Liver (tissue), 3 donors: ENCODE data around the gene ELP5.

Source experiments
- ATF3 ChIP-seq: IDR thresholded peaks from 2 replicates; pipeline ENCODE4 v1.6.1; 2016; ENCODE audit warnings: antibody characterized with exemption
- CTCF ChIP-seq: fragments of 150-350 bp; IDR thresholded peaks from 2 replicates; pipeline ENCODE4 v1.5.1; 2017; ENCODE audit warnings: improper control_type of control experiment, low read depth, low read length; ENCODE audit not compliant: missing input control
- EGR1 ChIP-seq, 2 donors: IDR thresholded peaks; 2 replicates each; pipeline ENCODE4 v1.6.1; 2016 to 2018; ENCODE audit warnings: antibody characterized with exemption in 2 of 2, low read depth in 2 of 2
- GABPA ChIP-seq, 2 donors: IDR thresholded peaks in 1 of 2; conservative IDR thresholded peaks in 1 of 2; 2 replicates each; pipeline ENCODE4 v1.6.1; 2016; ENCODE audit warnings: antibody characterized with exemption in 2 of 2, mild to moderate bottlenecking in 1 of 2, moderate library complexity in 1 of 2
- HNF4A ChIP-seq, 2 donors: conservative IDR thresholded peaks; 2 replicates each; pipeline ENCODE4 v1.6.1; 2016; ENCODE audit warnings: antibody characterized with exemption in 2 of 2, mild to moderate bottlenecking in 2 of 2
- REST ChIP-seq: IDR thresholded peaks from 2 replicates; pipeline ENCODE4 v1.6.1; 2016; ENCODE audit warnings: antibody characterized with exemption, mild to moderate bottlenecking
- RXRA ChIP-seq, 2 donors: IDR thresholded peaks; 2 replicates each; pipeline ENCODE4 v1.6.1; 2017 to 2018; ENCODE audit warnings: antibody characterized with exemption in 2 of 2, mild to moderate bottlenecking in 1 of 2
- SP1 ChIP-seq: IDR thresholded peaks from 2 replicates; pipeline ENCODE4 v1.6.1; 2018; ENCODE audit warnings: antibody characterized with exemption, mild to moderate bottlenecking
- ZBTB33 ChIP-seq: IDR thresholded peaks from 2 replicates; pipeline ENCODE4 v1.6.1; 2016; ENCODE audit warnings: antibody characterized with exemption
- donor health status: healthy.
- donor health status: healthy.

GRCh38 chr17:7207120-7208001 is 44.7 kb upstream of the ELP5 start:
- TF ChIP-seq CTCF (no peak), GABPA (IDR thresholded peaks at IDR 0.05 in 1 of 2, conservative IDR thresholded peaks at IDR 0.05 in 1 of 2) (no peak), SP1 (no peak), HNF4A (conservative IDR thresholded peaks at IDR 0.05) (no peak), EGR1 (IDR thresholded peaks at IDR 0.05; ENCODE audit: low read depth in 2 of 2) (no peak), REST (no peak), ATF3 (no peak), RXRA (IDR thresholded peaks at IDR 0.05) (no peak), ZBTB33 (no peak)
